PFSK-1 (cell line): ENCODE data around the gene FMN1.

Source experiments
- FOXP2 ChIP-seq: optimal IDR thresholded peaks from 2 replicates; pipeline ENCODE3; 2011; ENCODE audit warnings: borderline replicate concordance, control low read depth, inconsistent platforms; ENCODE audit not compliant: insufficient read depth; ENCODE audit errors: extremely low read length, extremely low read depth
- POLR2AphosphoS5 ChIP-seq: IDR thresholded peaks from 2 replicates; pipeline ENCODE4 v1.6.1; 2012; ENCODE audit warnings: low read depth, mild to moderate bottlenecking, control low read depth, low read length, moderate library complexity
- SIN3A ChIP-seq: IDR thresholded peaks from 2 replicates; pipeline ENCODE4 v1.6.1; 2012; ENCODE audit warnings: mild to moderate bottlenecking, low read length, moderate library complexity, borderline replicate concordance; ENCODE audit not compliant: insufficient read depth
- TAF1 ChIP-seq: IDR thresholded peaks from 2 replicates; pipeline ENCODE4 v1.6.1; 2012; ENCODE audit warnings: low read length, control low read depth, borderline replicate concordance; ENCODE audit not compliant: insufficient read depth
- TF ChIP-seq, protein P1 (sequence below), 2 experiments: IDR thresholded peaks; 2 replicates each; pipeline versions ENCODE4 v1.6.1 to v1.8.0; 2011 to 2012; ENCODE audit warnings: low read depth in 2 of 2, low read length in 2 of 2, control low read depth in 1 of 2, inconsistent platforms in 1 of 2, mild to moderate bottlenecking in 1 of 2, moderate library complexity in 1 of 2; ENCODE audit not compliant: insufficient read depth in 1 of 2

DNA sequence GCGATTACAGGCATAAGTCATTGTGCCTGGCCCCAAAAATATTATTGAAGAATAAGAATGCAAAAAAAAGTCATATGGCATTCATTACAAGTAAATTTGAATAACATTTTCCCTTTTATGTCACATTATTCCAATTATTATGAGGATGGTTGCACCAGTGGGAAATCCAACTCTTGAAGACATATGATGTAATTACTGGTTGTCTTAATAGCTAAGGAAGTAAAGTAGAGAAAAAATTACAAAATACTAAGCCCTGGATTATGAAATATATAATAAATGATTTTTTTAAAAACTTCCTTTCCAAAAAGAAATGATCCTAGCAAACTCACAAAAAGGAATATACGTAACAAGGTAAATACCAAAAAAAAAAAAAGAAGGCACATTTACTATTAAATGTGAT is 98.9 kb downstream of the FMN1 start:
- TF ChIP-seq POLR2AphosphoS5 (no peak), SIN3A (no peak), FOXP2 (no peak), TAF1 (no peak)
- TF ChIP-seq, protein P1, sequence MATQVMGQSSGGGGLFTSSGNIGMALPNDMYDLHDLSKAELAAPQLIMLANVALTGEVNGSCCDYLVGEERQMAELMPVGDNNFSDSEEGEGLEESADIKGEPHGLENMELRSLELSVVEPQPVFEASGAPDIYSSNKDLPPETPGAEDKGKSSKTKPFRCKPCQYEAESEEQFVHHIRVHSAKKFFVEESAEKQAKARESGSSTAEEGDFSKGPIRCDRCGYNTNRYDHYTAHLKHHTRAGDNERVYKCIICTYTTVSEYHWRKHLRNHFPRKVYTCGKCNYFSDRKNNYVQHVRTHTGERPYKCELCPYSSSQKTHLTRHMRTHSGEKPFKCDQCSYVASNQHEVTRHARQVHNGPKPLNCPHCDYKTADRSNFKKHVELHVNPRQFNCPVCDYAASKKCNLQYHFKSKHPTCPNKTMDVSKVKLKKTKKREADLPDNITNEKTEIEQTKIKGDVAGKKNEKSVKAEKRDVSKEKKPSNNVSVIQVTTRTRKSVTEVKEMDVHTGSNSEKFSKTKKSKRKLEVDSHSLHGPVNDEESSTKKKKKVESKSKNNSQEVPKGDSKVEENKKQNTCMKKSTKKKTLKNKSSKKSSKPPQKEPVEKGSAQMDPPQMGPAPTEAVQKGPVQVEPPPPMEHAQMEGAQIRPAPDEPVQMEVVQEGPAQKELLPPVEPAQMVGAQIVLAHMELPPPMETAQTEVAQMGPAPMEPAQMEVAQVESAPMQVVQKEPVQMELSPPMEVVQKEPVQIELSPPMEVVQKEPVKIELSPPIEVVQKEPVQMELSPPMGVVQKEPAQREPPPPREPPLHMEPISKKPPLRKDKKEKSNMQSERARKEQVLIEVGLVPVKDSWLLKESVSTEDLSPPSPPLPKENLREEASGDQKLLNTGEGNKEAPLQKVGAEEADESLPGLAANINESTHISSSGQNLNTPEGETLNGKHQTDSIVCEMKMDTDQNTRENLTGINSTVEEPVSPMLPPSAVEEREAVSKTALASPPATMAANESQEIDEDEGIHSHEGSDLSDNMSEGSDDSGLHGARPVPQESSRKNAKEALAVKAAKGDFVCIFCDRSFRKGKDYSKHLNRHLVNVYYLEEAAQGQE (IDR thresholded peaks at IDR 0.05; ENCODE audit: insufficient read depth in 1 of 2, low read depth in 2 of 2, low read length in 2 of 2): no peak
